Stomach (tissue), 9 donors: ENCODE results near the gene TMEM131. TPM values are rescaled to one million over a fixed set of nuclear protein-coding genes. Genes with fewer than 3 reads are reported as not detected.

Source experiments
- DNase-seq, 2 donors: peaks; one replicate each; pipeline versions ENCODE4 v3.0.0 to v3.0.0-alpha.2; 2013 to 2019
- H3K27ac ChIP-seq, 5 donors: fragments of 200-600 bp in 4 of 5; sonication (generic) in 4 of 5; one replicate each; pipeline ENCODE4 v1.5.1; 2013 to 2019; ENCODE audit warnings: mild to moderate bottlenecking in 1 of 5, moderate library complexity in 1 of 5
- H3K27me3 ChIP-seq, 3 donors: fragments of 200-600 bp; sonication (generic); one replicate each; pipeline ENCODE4 v1.5.1; 2017 to 2019; ENCODE audit warnings: mixed run types in 1 of 3
- H3K36me3 ChIP-seq, 4 donors: fragments of 200-600 bp; sonication (generic); 1 replicate in 3 of 4; 2 replicates in 1 of 4; pipeline ENCODE4 v1.5.1; 2016 to 2019
- H3K4me1 ChIP-seq, 4 donors: fragments of 200-600 bp; sonication (generic); one replicate each; pipeline ENCODE4 v1.5.1; 2016 to 2019
- H3K4me3 ChIP-seq, 4 donors: fragments of 200-600 bp; sonication (generic) in 3 of 4; one replicate each; pipeline ENCODE4 v1.5.1; 2016 to 2019; ENCODE audit warnings: mild to moderate bottlenecking in 1 of 4
- H3K9me3 ChIP-seq, 4 donors: fragments of 200-600 bp; sonication (generic); one replicate each; pipeline ENCODE4 v1.5.1; 2016 to 2019
- EP300 ChIP-seq: sonication (generic); formaldehyde crosslinking; IDR thresholded peaks from one replicate; pipeline ENCODE4 v1.6.1; 2017; ENCODE audit warnings: antibody characterized with exemption
- POLR2A ChIP-seq, 4 donors: fragments of 450-650 bp; IDR thresholded peaks; one replicate each; pipeline ENCODE4 v1.6.1; 2016; ENCODE audit warnings: antibody characterized with exemption in 4 of 4, control low read depth in 2 of 4, mild to moderate bottlenecking in 1 of 4, moderate library complexity in 1 of 4
- POLR2AphosphoS5 ChIP-seq, 3 donors: sonication (generic); formaldehyde crosslinking; IDR thresholded peaks; one replicate each; pipeline ENCODE4 v1.6.1; 2016; ENCODE audit warnings: antibody characterized with exemption in 3 of 3
- WGBS, 5 donors: extraction: QIAGEN DNeasy Blood & Tissue Kit in 3 of 5; methylation state at CpG; one replicate each; pipeline versions ENCODE4 v1.1.5 to v1.1.7; 2013 to 2018; 5-methylcytosine and 5-hydroxymethylcytosine counted together
- intact Hi-C: fragments of 100-400 bp; cut with DNase I; formaldehyde crosslinking; loops from one replicate; pipeline ENCODE4 v1.15.1; 2023; ENCODE audit warnings: low total_unique reads
- polyA plus RNA-seq, 3 donors: library from polyadenylated mRNA; stranded (reverse); fragments of 200-250 nt; gene quantifications; one replicate each; pipeline ENCODE4 v1.2.3, GENCODE V29; 2013
- total RNA-seq, 5 donors: library from RNA; depleted of rRNA; stranded (reverse); fragments of >200 nt; gene quantifications; one replicate each; pipeline versions ENCODE4 v1.1.0 to v1.2.3, GENCODE V29; 2014 to 2016
- TF ChIP-seq, protein P1 (sequence below), 7 experiments: fragments of 450-650 bp in 4 of 7; fragments of 200-600 bp in 3 of 7; sonication (generic) in 3 of 7; IDR thresholded peaks; one replicate each; pipeline ENCODE4 v1.5.1; 2016 to 2019; ENCODE audit warnings: antibody characterized with exemption in 7 of 7, control low read depth in 2 of 7, mild to moderate bottlenecking in 1 of 7
- donor health status: healthy with polysubstance abuse.
- donor health status: Bipolar disorder and iron deficiency.
- donor health status: healthy.

Gene TMEM131
- total and polyA plus RNA-seq, 8 donors = 4.4 to 119 (median 43.1) TPM

DNA sequence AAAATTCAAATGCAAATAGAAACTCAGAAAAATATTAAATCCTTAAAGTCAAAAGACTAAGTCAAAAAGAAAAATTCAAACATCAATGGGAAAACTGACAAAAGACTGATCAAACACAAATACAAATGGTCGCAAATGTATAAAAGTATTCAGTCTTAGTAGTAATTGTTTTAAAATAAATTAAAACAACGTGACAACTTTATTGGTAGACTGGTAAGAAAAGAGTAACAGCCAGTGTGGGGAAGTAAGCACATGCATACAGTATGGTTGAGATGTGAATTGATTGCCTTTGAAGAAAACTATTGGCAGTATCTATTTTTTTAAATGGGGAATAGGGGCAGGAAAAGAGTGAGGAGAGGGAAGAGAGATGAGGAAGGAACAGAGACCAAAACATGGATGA, 9.8 kb downstream of the TMEM131 start:
- TF ChIP-seq EP300 (no peak), POLR2A (IDR thresholded peaks at IDR 0.05) (no peak), POLR2AphosphoS5 (IDR thresholded peaks at IDR 0.05) (no peak)
- TF ChIP-seq, protein P1, sequence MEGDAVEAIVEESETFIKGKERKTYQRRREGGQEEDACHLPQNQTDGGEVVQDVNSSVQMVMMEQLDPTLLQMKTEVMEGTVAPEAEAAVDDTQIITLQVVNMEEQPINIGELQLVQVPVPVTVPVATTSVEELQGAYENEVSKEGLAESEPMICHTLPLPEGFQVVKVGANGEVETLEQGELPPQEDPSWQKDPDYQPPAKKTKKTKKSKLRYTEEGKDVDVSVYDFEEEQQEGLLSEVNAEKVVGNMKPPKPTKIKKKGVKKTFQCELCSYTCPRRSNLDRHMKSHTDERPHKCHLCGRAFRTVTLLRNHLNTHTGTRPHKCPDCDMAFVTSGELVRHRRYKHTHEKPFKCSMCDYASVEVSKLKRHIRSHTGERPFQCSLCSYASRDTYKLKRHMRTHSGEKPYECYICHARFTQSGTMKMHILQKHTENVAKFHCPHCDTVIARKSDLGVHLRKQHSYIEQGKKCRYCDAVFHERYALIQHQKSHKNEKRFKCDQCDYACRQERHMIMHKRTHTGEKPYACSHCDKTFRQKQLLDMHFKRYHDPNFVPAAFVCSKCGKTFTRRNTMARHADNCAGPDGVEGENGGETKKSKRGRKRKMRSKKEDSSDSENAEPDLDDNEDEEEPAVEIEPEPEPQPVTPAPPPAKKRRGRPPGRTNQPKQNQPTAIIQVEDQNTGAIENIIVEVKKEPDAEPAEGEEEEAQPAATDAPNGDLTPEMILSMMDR (IDR thresholded peaks at IDR 0.05) = no peak
- Histone ChIP-seq H3K36me3 (no peaks in the 10 kb centered on the region), H3K27me3 (no peaks in the 10 kb centered on the region), H3K9me3 (peaks cover 0 to 5% (median 0%) of the 10 kb centered on the region in 4 donors), H3K27ac (no peak overlapping the region), H3K4me3 (no peak overlapping the region), H3K4me1 (peaks cover 6 to 53% (median 22%) of the 10 kb centered on the region in 4 donors)
- intact Hi-C loops = no loop called here
- 92 to 99% (median 97%) methylated on average over 2 of the region's 2 CpGs for WGBS, 5 donors
- DNase-seq = no peak

DNA sequence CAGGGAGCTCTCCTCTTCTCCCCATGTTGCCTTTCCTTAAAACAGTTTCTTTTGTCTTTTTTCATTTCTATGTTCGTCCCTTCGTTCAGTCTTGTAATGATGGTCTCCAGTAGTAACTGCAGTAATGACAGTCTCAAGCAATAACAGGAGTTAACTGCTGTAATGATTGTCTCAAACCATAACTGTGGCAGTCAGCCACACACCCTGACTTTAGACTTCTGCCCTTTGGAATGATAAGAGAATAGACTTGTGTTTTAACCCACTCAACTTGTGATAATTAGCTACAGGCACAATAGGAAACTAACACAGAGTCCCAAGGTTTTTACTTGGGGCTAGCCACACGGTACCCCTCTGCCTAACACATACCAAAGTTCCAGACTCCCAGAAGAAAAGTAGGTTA, 12.1 kb downstream of the TMEM131 start:
- 65 to 80% (median 68%) methylated on average over 3 of the region's 3 CpGs for WGBS, 5 donors
- TF ChIP-seq POLR2AphosphoS5 (IDR thresholded peaks at IDR 0.05) (no peak), POLR2A (IDR thresholded peaks at IDR 0.05) (no peak), EP300 (no peak)
- TF ChIP-seq, protein P1 (IDR thresholded peaks at IDR 0.05) = no peak
- H3K4me3 ChIP-seq = no peak overlapping the region
- H3K9me3 ChIP-seq = peaks cover 3 to 12% (median 8%) of the 10 kb centered on the region in 4 donors
- DNase-seq = no peak
- peaks cover 0 to 49% (median 9%) of the 10 kb centered on the region in 4 donors for H3K4me1 ChIP-seq
- intact Hi-C loops = no loop called here
- no peak overlapping the region for H3K27ac ChIP-seq
- no peaks in the 10 kb centered on the region for H3K27me3 ChIP-seq
- peaks cover 0 to 3% (median 1%) of the 10 kb centered on the region in 4 donors for H3K36me3 ChIP-seq

DNA sequence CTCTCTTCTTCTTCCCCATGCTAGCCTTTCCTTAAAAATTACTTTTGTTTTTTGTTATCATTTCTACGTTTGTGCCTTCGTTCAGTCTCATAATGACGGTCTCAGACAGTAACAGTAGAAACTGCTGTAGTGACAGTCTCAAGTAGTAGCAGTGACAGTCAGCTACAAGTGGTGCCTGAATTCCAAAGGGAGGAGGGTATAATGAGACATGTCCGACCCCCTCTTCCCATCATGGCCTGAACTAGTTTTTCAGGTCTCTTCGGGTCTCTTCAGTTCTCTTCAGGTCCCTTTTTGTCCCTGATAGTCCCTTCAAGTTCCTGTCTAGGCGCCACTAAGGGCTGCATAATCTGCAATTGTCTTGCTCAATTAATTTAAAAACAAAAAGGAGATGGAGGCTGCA, 12.6 kb downstream of the TMEM131 start:
- Histone ChIP-seq H3K4me3 (no peak overlapping the region), H3K27ac (no peak overlapping the region), H3K27me3 (no peaks in the 10 kb centered on the region), H3K9me3 (peaks cover 3 to 14% (median 9%) of the 10 kb centered on the region in 4 donors), H3K4me1 (peaks cover 0 to 49% (median 9%) of the 10 kb centered on the region in 4 donors), H3K36me3 (peaks cover 0 to 3% (median 1%) of the 10 kb centered on the region in 4 donors)
- 79 to 87% (median 84%) methylated on average over 6 of the region's 6 CpGs for WGBS, 5 donors
- intact Hi-C loops = no loop called here
- DNase-seq = no peak
- no peak for TF ChIP-seq POLR2AphosphoS5 (IDR thresholded peaks at IDR 0.05)

DNA sequence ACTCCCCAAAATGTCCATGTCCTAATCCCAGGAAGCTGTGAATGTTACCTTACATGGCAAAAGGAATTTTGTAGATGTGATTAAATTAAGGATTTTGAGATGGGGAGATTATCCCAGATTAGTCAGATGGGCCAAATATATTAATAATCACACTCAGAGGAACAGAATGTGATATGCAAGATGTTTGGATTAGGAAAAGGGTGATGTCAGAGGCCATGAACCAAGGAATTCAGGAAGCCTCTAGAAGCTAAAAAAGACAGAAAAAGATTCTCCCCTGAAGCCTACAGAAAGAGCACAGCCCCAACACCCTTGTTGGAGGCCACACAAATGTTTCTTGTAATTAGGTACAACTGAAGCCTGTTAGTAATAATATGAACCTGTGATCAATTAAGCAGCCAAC, 13.1 kb downstream of the TMEM131 start:
- Histone ChIP-seq H3K4me3 (no peak overlapping the region), H3K9me3 (peaks cover 3 to 11% (median 9%) of the 10 kb centered on the region in 4 donors), H3K4me1 (peaks cover 0 to 49% (median 9%) of the 10 kb centered on the region in 4 donors), H3K27me3 (no peaks in the 10 kb centered on the region), H3K27ac (no peak overlapping the region), H3K36me3 (peaks cover 0 to 3% (median 1%) of the 10 kb centered on the region in 4 donors)
- intact Hi-C loops = no loop called here
- no peak for TF ChIP-seq EP300
- TF ChIP-seq, protein P1 (IDR thresholded peaks at IDR 0.05) = no peak
- no peak for TF ChIP-seq POLR2A (IDR thresholded peaks at IDR 0.05)
- TF ChIP-seq POLR2AphosphoS5 (IDR thresholded peaks at IDR 0.05) = no peak
- no peak for DNase-seq

DNA sequence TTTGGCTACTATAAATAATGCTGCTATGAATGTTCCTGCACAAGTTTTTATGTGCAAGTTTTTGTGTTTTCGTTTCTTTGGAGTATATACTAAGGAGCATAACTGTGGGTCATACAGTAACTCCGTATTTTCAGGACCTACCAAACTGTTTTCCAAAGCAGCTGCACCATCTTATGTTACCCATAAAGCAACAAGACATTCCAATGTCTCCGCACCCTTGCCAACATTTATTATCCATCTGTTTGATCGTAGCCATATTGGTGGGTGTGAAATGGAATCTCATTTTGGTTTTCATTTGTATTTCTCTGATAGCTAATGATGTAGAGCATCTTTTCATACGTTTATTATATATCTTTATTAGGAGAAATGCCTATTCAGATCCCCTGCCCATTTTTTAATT, 13.8 kb downstream of the TMEM131 start:
- peaks cover 3 to 11% (median 9%) of the 10 kb centered on the region in 4 donors for H3K9me3 ChIP-seq
- peaks cover 0 to 45% (median 9%) of the 10 kb centered on the region in 4 donors for H3K4me1 ChIP-seq
- H3K4me3 ChIP-seq = no peak overlapping the region
- H3K27ac ChIP-seq = no peak overlapping the region
- intact Hi-C loops = no loop called here
- WGBS, 5 donors = 85 to 98% (median 97%) methylated on average over 5 of the region's 5 CpGs
- H3K36me3 ChIP-seq = peaks cover 0 to 3% (median 1%) of the 10 kb centered on the region in 4 donors
- no peak for TF ChIP-seq EP300
- TF ChIP-seq POLR2A (IDR thresholded peaks at IDR 0.05) = no peak
- no peak for TF ChIP-seq POLR2AphosphoS5 (IDR thresholded peaks at IDR 0.05)
- TF ChIP-seq, protein P1 (IDR thresholded peaks at IDR 0.05) = no peak
- H3K27me3 ChIP-seq = no peaks in the 10 kb centered on the region
- DNase-seq = no peak
